GM19397 (cell line): Measurements from ENCODE around the gene PARD3.
"Not testable (repeated sequence)": the region's sequence is repeated elsewhere in the genome, so short reads cannot be mapped to it uniquely, and the experiment has no call there.

Experiments used
- ATAC-seq: cut with Tn5 transposase; IDR thresholded peaks from one replicate; pipeline ENCODE4 v1.9.1; 2021; ENCODE audit warnings: mild to moderate bottlenecking, moderate library complexity; ENCODE audit not compliant: unreplicated experiment

The PARD3 gene

GRCh38 chr10:34800624-34801023 lies 14.5 kb downstream of the PARD3 start:
- ATAC-seq, result no peak

GRCh38 chr10:34798654-34799053 lies 16.4 kb downstream of the PARD3 start:
- ATAC-seq, result no peak

- no peak for ATAC-seq
Measured at GRCh38 chr10:34797155-34797554, 17.9 kb downstream of the PARD3 start.

- ATAC-seq, result no peak
Measured at GRCh38 chr10:34796133-34796532, 19.0 kb downstream of the PARD3 start.

- ATAC-seq, result no peak
Measured at GRCh38 chr10:34795334-34795733, 19.8 kb downstream of the PARD3 start.

GRCh38 chr10:34794835-34795234 lies 20.3 kb downstream of the PARD3 start:
- no peak for ATAC-seq

GRCh38 chr10:34793581-34793980 lies 21.5 kb downstream of the PARD3 start:
- not testable (repeated sequence) for ATAC-seq

- no peak for ATAC-seq
Measured at GRCh38 chr10:34792881-34793280, 22.2 kb downstream of the PARD3 start.

GRCh38 chr10:34791947-34792346 lies 23.1 kb downstream of the PARD3 start:
- no peak for ATAC-seq

- ATAC-seq, result no peak
Measured at GRCh38 chr10:34791228-34791627, 23.9 kb downstream of the PARD3 start.

GRCh38 chr10:34789966-34790506 lies 25.1 kb downstream of the PARD3 start:
- no peak for ATAC-seq

GRCh38 chr10:34786464-34786863 lies 28.6 kb downstream of the PARD3 start:
- no peak for ATAC-seq

- no peak for ATAC-seq
Measured at GRCh38 chr10:34781711-34782110, 33.4 kb downstream of the PARD3 start.

- ATAC-seq, result peak; percentile 85
Measured at GRCh38 chr10:34780818-34781380, 34.2 kb downstream of the PARD3 start.

- ATAC-seq, result no peak
Measured at GRCh38 chr10:34778237-34778636, 36.9 kb downstream of the PARD3 start.

- ATAC-seq, result no peak
Measured at GRCh38 chr10:34776090-34776690, 38.9 kb downstream of the PARD3 start.

- no peak for ATAC-seq
Measured at GRCh38 chr10:34775044-34775637, 40.0 kb downstream of the PARD3 start.

- ATAC-seq, result no peak
Measured at GRCh38 chr10:34773636-34774630, 41.2 kb downstream of the PARD3 start.

- no peak for ATAC-seq
Measured at GRCh38 chr10:34771525-34771924, 43.6 kb downstream of the PARD3 start.

- no peak for ATAC-seq
Measured at GRCh38 chr10:34771106-34771505, 44.0 kb downstream of the PARD3 start.

GRCh38 chr10:34769899-34770298 lies 45.2 kb downstream of the PARD3 start:
- ATAC-seq, result no peak
